ENCODE results near the gene MED16.
"Not testable (repeated sequence)": the region's sequence is repeated elsewhere in the genome, so short reads cannot be mapped to it uniquely, and the experiment has no call there.

Gene MED16

GRCh38 chr19:869245-870177 is 23.5 kb downstream of the MED16 start:
- peak; percentile 83 for DNase-seq

DNA sequence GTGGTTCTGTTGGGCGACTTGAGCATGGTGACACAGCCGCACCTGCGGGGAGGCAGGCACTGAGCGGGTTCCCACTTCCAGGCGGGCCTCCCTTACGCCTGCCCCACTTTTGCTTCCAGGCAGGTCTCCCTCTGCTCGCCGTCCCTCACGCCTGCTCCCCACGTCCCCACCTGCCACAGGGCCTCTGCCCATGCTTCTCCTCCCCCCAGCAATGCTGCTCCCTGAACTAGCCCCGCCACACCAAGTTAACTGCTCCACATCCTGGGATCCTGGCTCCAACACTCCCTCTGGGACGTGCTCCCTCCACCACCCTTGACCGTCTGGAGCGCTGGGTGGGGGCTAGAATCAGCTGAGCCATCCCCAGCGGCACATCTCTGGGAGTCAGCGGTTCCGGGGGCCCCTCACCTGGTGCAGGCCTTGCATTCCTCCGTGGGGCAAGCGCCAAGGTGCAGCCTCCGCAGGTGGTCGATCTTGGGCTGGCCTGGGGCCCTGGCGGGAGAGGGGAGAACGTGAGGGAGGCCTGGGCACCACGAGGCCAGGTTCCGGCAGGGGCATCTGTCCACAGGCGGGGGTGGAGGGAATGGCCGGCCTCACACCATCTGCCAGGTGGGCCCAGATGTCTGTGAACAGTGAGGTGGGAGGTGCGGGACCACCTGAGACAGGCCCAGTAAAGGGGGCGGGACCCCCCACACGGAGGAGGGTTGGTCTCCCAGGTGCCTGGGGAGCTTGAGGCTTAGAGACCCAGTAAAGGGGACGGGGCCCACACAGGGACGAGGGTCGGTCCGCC is 24.3 kb downstream of the MED16 start:
- no peak for DNase-seq

DNA sequence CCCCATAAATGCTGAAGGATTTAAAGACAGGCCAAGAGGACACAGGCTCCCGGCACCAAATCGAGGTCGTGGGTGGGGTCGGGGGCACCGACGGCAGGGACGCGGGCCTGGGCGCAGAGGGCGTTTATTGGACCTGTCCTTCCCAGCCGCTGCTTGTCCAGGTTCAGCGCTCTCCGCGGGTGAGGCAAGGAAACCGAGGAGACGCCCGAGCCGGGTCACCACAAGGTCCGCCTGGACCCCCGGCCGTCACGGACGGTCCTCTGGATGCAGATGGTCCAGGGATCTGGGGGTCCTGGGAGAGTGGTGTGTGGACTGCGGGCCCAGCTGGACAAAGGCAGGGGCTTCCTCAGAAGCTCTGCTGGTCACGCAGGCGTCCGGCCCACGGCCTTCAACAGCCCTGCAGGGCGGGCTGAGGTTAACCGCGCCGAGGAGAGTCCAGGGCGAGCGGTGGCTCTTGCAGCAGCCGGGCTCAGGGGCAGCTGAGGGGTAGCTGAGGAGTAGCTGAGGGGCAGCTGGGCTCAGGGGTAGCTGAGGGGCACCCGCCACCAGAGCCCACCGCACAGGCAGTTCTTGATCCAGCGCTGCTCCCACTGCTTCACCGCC is 25.0 kb downstream of the MED16 start:
- DNase-seq = no peak

GRCh38 chr19:867301-867793 is 25.6 kb downstream of the MED16 start:
- no peak for DNase-seq

- no peak for DNase-seq
Observed at GRCh38 chr19:866769-867300, 26.2 kb downstream of the MED16 start.

DNA sequence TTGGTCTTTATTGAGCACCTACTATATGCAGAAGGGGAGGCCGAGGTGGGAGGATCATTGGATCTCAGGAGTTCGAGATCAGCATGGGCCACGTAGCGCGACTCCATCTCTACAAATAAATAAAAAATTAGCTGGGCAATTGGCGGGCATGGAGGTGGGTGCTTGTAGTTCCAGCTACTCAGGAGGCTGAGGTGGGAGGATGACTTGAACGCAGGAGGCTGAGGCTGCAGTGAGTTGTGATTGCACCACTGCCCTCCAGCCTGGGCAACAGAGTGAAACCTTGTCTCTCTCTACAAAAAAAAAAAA is 29.7 kb downstream of the MED16 start:
- no peak for DNase-seq

- DNase-seq = no peak
Observed at GRCh38 chr19:862581-863314, 30.2 kb downstream of the MED16 start.

GRCh38 chr19:861756-862580 is 31.0 kb downstream of the MED16 start:
- peak; percentile 35 for DNase-seq

DNA sequence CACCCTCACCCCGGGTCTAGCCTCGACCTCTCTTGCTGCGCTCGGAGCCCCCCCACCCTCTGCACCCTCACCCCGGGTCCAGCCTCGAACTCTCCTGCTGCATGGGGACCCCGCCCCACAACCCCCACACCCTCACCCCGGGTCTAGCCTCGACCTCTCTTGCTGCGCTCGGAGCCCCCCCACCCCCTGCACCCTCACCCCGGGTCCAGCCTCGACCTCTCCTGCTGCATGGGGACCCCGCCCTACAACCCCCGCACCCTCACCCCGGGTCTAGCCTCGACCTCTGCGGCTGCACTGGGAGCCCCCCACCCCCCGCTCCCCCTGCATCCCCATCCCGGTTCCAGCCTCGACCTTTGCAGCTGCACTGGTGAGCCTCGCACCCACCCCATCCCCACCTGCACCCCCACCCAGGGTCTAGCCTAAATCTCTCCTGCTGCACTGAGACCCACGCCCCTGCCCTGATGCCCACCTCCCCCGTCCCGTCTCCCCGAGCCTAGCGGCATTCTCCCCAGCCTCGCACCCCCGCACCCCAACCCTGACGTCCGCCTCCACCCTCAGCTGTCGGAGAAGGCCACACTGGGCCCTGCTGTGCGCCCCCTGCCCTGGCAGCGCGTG is 31.7 kb downstream of the MED16 start:
- DNase-seq = no peak

DNA sequence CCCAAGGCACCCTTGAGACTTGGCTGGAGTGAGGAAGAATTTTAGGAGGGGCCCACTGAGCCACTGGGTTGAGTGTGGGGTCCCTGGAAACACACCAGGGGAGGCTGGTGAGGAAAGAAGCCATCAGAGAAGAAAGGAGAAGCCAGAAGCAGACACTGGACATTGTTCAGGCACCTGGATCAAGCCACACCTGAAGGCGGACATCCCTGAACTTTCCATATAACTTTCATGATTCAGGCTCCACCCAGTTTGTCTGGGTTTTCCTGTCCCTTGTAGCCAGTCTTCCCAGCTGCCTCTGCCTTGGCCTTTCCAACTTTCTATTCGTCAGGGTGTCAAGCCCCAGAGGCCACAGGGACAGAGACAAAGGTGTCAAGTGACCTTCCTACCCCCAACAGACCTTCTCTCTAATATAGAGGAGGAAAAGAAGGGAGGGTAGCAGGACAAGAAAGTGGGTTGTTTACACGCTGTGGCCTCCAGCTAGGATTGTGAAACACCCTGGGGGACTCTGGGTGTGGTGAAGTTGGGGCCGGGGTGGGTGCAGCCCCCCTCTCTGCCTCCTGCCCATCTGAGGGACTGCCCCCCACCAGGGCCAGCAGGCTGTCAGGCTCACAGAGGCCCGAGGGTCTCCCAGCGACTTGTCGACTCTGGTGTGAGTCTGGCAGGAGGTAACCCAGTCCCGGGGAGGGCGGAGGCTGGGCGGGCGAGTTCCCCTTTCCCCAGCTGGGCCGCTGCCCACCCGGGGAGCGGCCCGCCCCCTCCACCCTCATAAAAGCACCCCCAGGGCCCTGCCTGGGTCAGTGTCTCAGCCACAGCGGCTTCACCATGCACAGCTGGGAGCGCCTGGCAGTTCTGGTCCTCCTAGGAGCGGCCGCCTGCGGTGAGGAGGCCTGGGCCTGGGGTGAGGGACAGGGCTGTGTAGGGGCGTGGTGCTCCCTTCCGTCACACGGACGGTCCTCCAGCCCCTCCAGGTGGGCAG is 33.8 kb downstream of the MED16 start, which contains the start of gene CFD:
TSS of gene CFD (plus strand) at position 797 of the 976 bp plus-strand sequence. CDS start at position 823, 26 bp downstream.
- no peak for DNase-seq

GRCh38 chr19:858284-858683 is 34.7 kb downstream of the MED16 start:
- DNase-seq = no peak

- no peak for DNase-seq
Observed at GRCh38 chr19:855566-856120, 37.3 kb downstream of the MED16 start.

- no peak for DNase-seq
Observed at GRCh38 chr19:855142-855541, 37.8 kb downstream of the MED16 start.

- no peak for DNase-seq
Observed at GRCh38 chr19:854549-854948, 38.4 kb downstream of the MED16 start.

- not testable (repeated sequence) for DNase-seq
Observed at GRCh38 chr19:853614-854220, 39.3 kb downstream of the MED16 start.

GRCh38 chr19:853014-853585 is 39.9 kb downstream of the MED16 start:
- no peak for DNase-seq

DNA sequence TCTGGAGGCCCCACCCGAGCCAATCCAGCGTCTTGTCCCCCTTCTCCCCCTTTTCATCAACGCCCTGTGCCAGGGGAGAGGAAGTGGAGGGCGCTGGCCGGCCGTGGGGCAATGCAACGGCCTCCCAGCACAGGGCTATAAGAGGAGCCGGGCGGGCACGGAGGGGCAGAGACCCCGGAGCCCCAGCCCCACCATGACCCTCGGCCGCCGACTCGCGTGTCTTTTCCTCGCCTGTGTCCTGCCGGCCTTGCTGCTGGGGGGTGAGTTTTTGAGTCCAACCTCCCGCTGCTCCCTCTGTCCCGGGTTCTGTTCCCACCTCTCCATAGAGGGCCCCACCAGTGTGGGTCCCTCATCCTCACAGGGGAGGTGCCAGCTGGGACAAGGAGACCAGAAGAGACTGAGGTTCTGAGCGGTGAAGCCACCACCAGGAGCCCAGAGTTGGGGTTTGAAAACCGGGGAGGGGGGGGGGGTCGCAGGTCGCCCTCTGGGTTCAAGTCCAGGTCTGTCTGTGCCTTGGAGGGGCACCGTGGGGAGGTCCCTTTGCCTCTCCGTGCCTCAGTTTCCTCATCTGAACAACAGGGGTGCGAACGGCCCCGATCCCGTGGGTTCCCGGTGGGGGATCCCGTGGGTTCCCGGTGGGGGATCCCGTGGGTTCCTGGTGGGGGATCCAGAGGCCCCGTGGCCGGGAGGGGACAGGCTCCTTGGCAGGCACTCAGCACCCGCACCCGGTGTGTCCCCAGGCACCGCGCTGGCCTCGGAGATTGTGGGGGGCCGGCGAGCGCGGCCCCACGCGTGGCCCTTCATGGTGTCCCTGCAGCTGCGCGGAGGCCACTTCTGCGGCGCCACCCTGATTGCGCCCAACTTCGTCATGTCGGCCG is 40.6 kb downstream of the MED16 start, which contains the start of gene ELANE:
TSS of gene ELANE (plus strand) at position 168 of the 878 bp plus-strand sequence. CDS start at position 194, 26 bp downstream.
- no peak for DNase-seq

All from T1000 (cell line).